ENCODE results near the gene LIPH. TPM values are rescaled to one million over a fixed set of nuclear protein-coding genes. Genes with fewer than 3 reads are reported as not detected.
"Not testable (repeated sequence)": the region's sequence is repeated elsewhere in the genome, so short reads cannot be mapped to it uniquely, and the experiment has no call there.

LIPH gene
- polyA plus RNA-seq, 1 donor from 2014 or later, result 0.05 TPM

- Histone ChIP-seq H3K36me3 (ENCODE audit: insufficient read depth, low read length) (no peaks in the 10 kb centered on the region), H3K79me2 (replicated peaks; ENCODE audit: insufficient read depth, low read length) (no peaks in the 10 kb centered on the region), H3K9me3 (ENCODE audit: low read length) (no peaks in the 10 kb centered on the region), H3F3A (ENCODE audit: insufficient read depth, low read length, poor library complexity, severe bottlenecking) (no peaks in the 10 kb centered on the region), H3K27ac (ENCODE audit: low read length) (no peak overlapping the region), H3K9ac (ENCODE audit: low read length) (no peak overlapping the region), H3K9me2 (ENCODE audit: insufficient read depth, low read length) (no peaks in the 10 kb centered on the region), H2AFZ (ENCODE audit: low read depth, low read length) (no peak overlapping the region), H3K4me2 (ENCODE audit: low read length) (no peak overlapping the region), H3K4me3 (ENCODE audit: low read length) (no peak overlapping the region), H4K20me1 (ENCODE audit: insufficient read depth) (no peaks in the 10 kb centered on the region), H3K27me3 (ENCODE audit: insufficient read depth, low read depth, low read length) (no peaks in the 10 kb centered on the region)
- TF ChIP-seq RAD21 (conservative IDR thresholded peaks at IDR 0.05), result no peak
- TF ChIP-seq SMC3 (conservative IDR thresholded peaks at IDR 0.05; ENCODE audit: poor library complexity), result no peak
- no peak for TF ChIP-seq CTCF (IDR thresholded peaks at IDR 0.05; ENCODE audit: poor library complexity, severe bottlenecking)
- TF ChIP-seq EZH2 (IDR thresholded peaks at IDR 0.05; ENCODE audit: borderline replicate concordance, insufficient read depth, low read length, poor library complexity, severe bottlenecking), result no peak
- TF ChIP-seq POLR2AphosphoS5 (IDR thresholded peaks at IDR 0.05), result no peak
- TF ChIP-seq MXI1 (conservative IDR thresholded peaks at IDR 0.05; ENCODE audit: poor library complexity, severe bottlenecking), result no peak
- no peak for TF ChIP-seq EP300 (conservative IDR thresholded peaks at IDR 0.05; ENCODE audit: poor library complexity, severe bottlenecking)
- TF ChIP-seq TAF1 (IDR thresholded peaks at IDR 0.05; ENCODE audit: low read depth), result no peak
- no peak for TF ChIP-seq REST (IDR thresholded peaks at IDR 0.05; ENCODE audit: borderline replicate concordance)
Observed at GRCh38 chr3:185479373-185479945, 72.9 kb downstream of the LIPH start.

GRCh38 chr3:185477316-185477715, 75.1 kb downstream of the LIPH start:
- no peak overlapping the region for H3K4me2 ChIP-seq (ENCODE audit: low read length)
- H3K4me3 ChIP-seq (ENCODE audit: low read length), result no peak overlapping the region
- no peak overlapping the region for H2AFZ ChIP-seq (ENCODE audit: low read depth, low read length)
- H3K27ac ChIP-seq (ENCODE audit: low read length), result no peak overlapping the region
- no peaks in the 10 kb centered on the region for H4K20me1 ChIP-seq (ENCODE audit: insufficient read depth)
- no peaks in the 10 kb centered on the region for H3K27me3 ChIP-seq (ENCODE audit: insufficient read depth, low read depth, low read length)
- no peaks in the 10 kb centered on the region for H3K9me2 ChIP-seq (ENCODE audit: insufficient read depth, low read length)
- H3K36me3 ChIP-seq (ENCODE audit: insufficient read depth, low read length), result no peaks in the 10 kb centered on the region
- H3K9me3 ChIP-seq (ENCODE audit: low read length), result no peaks in the 10 kb centered on the region
- no peak for TF ChIP-seq TAF1 (IDR thresholded peaks at IDR 0.05; ENCODE audit: low read depth)
- no peak for TF ChIP-seq EZH2 (IDR thresholded peaks at IDR 0.05; ENCODE audit: borderline replicate concordance, insufficient read depth, low read length, poor library complexity, severe bottlenecking)
- TF ChIP-seq MXI1 (conservative IDR thresholded peaks at IDR 0.05; ENCODE audit: poor library complexity, severe bottlenecking), result no peak
- no peak for TF ChIP-seq EP300 (conservative IDR thresholded peaks at IDR 0.05; ENCODE audit: poor library complexity, severe bottlenecking)
- no peak for TF ChIP-seq POLR2AphosphoS5 (IDR thresholded peaks at IDR 0.05)
- TF ChIP-seq CTCF (IDR thresholded peaks at IDR 0.05; ENCODE audit: poor library complexity, severe bottlenecking), result no peak
- TF ChIP-seq REST (IDR thresholded peaks at IDR 0.05; ENCODE audit: borderline replicate concordance), result no peak
- no peak for TF ChIP-seq RAD21 (conservative IDR thresholded peaks at IDR 0.05)
- TF ChIP-seq SMC3 (conservative IDR thresholded peaks at IDR 0.05; ENCODE audit: poor library complexity), result no peak
- H3K9ac ChIP-seq (ENCODE audit: low read length), result no peak overlapping the region
- no peaks in the 10 kb centered on the region for H3K79me2 ChIP-seq (replicated peaks; ENCODE audit: insufficient read depth, low read length)
- no peaks in the 10 kb centered on the region for H3F3A ChIP-seq (ENCODE audit: insufficient read depth, low read length, poor library complexity, severe bottlenecking)

GRCh38 chr3:185474922-185475321, 77.5 kb downstream of the LIPH start:
- not testable (repeated sequence) for H3K9me2 ChIP-seq (ENCODE audit: insufficient read depth, low read length); H3K27me3 ChIP-seq (ENCODE audit: insufficient read depth, low read depth, low read length); H3K4me2 ChIP-seq (ENCODE audit: low read length); H3K4me3 ChIP-seq (ENCODE audit: low read length); H3F3A ChIP-seq (ENCODE audit: insufficient read depth, low read length, poor library complexity, severe bottlenecking); H2AFZ ChIP-seq (ENCODE audit: low read depth, low read length); H3K36me3 ChIP-seq (ENCODE audit: insufficient read depth, low read length); H3K27ac ChIP-seq (ENCODE audit: low read length); H3K9ac ChIP-seq (ENCODE audit: low read length); H3K9me3 ChIP-seq (ENCODE audit: low read length); H3K79me2 ChIP-seq (replicated peaks; ENCODE audit: insufficient read depth, low read length); H4K20me1 ChIP-seq (ENCODE audit: insufficient read depth)

All from neural cell (in vitro differentiated cells).